SK-N-SH (cell line): ENCODE measurements around the gene AXL. TPM values are rescaled to one million over a fixed set of nuclear protein-coding genes. Genes with fewer than 3 reads are reported as not detected.

Source experiments
- CTCF ChIA-PET: fragments of 300-600, 350-600 bp; formaldehyde crosslinking; extraction: SDS; loops from one replicate; lab custom pipeline; 2021; lab: Yijun Ruan, JAX
- POLR2A ChIA-PET: fragments of 350-600 bp; sonication (Branson Sonifier 250); formaldehyde crosslinking; extraction: SDS; loops from one replicate; lab custom pipeline; 2020; ENCODE audit warnings: antibody characterized with exemption, inconsistent platforms; lab: Yijun Ruan, JAX
- DNase-seq: peaks from one replicate; pipeline ENCODE4 v3.0.0; 2012
- H2AFZ ChIP-seq: fragments of 200-600 bp; sonication (generic); 2 replicates; pipeline ENCODE4 v1.8.1; 2016; ENCODE audit warnings: antibody characterized with exemption, mild to moderate bottlenecking, low read depth
- H3F3A ChIP-seq: fragments of 200-600 bp; sonication (generic); replicated peaks from 2 replicates; pipeline ENCODE3; 2016; ENCODE audit warnings: antibody characterized with exemption, mild to moderate bottlenecking; ENCODE audit not compliant: insufficient read depth
- H3K27ac ChIP-seq, 2 experiments: fragments of 200-500 bp in 1 of 2; fragments of 200-600 bp in 1 of 2; sonication (Bioruptor generic) in 1 of 2; sonication (generic), shearing (Covaris generic) in 1 of 2; 2 replicates each; pipeline versions ENCODE4 v1.5.1 to v1.6.1; 2014 to 2016; ENCODE audit warnings: low read depth in 2 of 2, inconsistent platforms in 1 of 2, low read length in 1 of 2, mild to moderate bottlenecking in 1 of 2, mixed read lengths in 1 of 2
- H3K27me3 ChIP-seq: fragments of 200-600 bp; sonication (generic), shearing (Covaris generic); 2 replicates; pipeline ENCODE4 v1.6.1; 2016; ENCODE audit warnings: mixed run types; ENCODE audit not compliant: insufficient read depth
- H3K36me3 ChIP-seq, 2 experiments: fragments of 200-500 bp in 1 of 2; fragments of 200-600 bp in 1 of 2; sonication (Bioruptor generic) in 1 of 2; sonication (generic) in 1 of 2; replicated peaks in 1 of 2; 2 replicates each; pipeline versions ENCODE3 to v1.5.1; 2014 to 2016; ENCODE audit warnings: low read length in 1 of 2, mild to moderate bottlenecking in 1 of 2; ENCODE audit not compliant: insufficient read depth in 2 of 2, control insufficient read depth in 1 of 2
- H3K4me1 ChIP-seq, 2 experiments: fragments of 200-500 bp in 1 of 2; fragments of 200-600 bp in 1 of 2; sonication (Bioruptor generic) in 1 of 2; sonication (generic), shearing (Covaris generic) in 1 of 2; 2 replicates each; pipeline versions ENCODE4 v1.5.1 to v1.6.1; 2014 to 2016; ENCODE audit warnings: low read depth in 1 of 2, low read length in 1 of 2, mixed run types in 1 of 2; ENCODE audit not compliant: insufficient read depth in 2 of 2, control insufficient read depth in 1 of 2
- H3K4me2 ChIP-seq: fragments of 200-600 bp; sonication (generic), shearing (Covaris generic); 2 replicates; pipeline ENCODE4 v1.6.1; 2017; ENCODE audit warnings: mixed run types
- H3K4me3 ChIP-seq, 2 experiments: fragments of 200-500 bp in 1 of 2; fragments of 200-600 bp in 1 of 2; sonication (Bioruptor generic) in 1 of 2; sonication (generic), shearing (Covaris generic) in 1 of 2; 2 replicates each; pipeline versions ENCODE4 v1.5.1 to v1.8.1; 2014 to 2016; ENCODE audit warnings: low read depth in 2 of 2, inconsistent platforms in 1 of 2, low read length in 1 of 2, mild to moderate bottlenecking in 1 of 2, mixed read lengths in 1 of 2, moderate library complexity in 1 of 2
- H3K79me2 ChIP-seq: fragments of 200-600 bp; sonication (generic); 2 replicates; pipeline ENCODE4 v1.8.1; 2017; ENCODE audit warnings: mild to moderate bottlenecking; ENCODE audit not compliant: insufficient read depth
- H3K9ac ChIP-seq: fragments of 200-600 bp; sonication (generic); 2 replicates; pipeline ENCODE4 v1.6.1; 2017; ENCODE audit warnings: mixed run types
- H3K9me2 ChIP-seq: fragments of 200-600 bp; sonication (generic); 2 replicates; pipeline ENCODE4 v1.6.1; 2017; ENCODE audit warnings: mixed run types
- H3K9me3 ChIP-seq: fragments of 200-600 bp; sonication (generic); 2 replicates; pipeline ENCODE4 v1.6.1; 2017; ENCODE audit warnings: mixed run types, mild to moderate bottlenecking, moderate library complexity
- H4K20me1 ChIP-seq: fragments of 200-600 bp; sonication (generic); 2 replicates; pipeline ENCODE4 v1.6.1; 2017; ENCODE audit warnings: mild to moderate bottlenecking, mixed run types; ENCODE audit not compliant: insufficient read depth
- CHD2 ChIP-seq: fragments of 150-350 bp; IDR thresholded peaks from 2 replicates; pipeline ENCODE4 v1.6.1; 2018; ENCODE audit warnings: low read length; ENCODE audit not compliant: partially characterized antibody
- ELF1 ChIP-seq: IDR thresholded peaks from 2 replicates; pipeline ENCODE4 v1.4.0; 2012
- EZH2phosphoT487 ChIP-seq: fragments of 200-600 bp; sonication (generic); IDR thresholded peaks from 2 replicates; pipeline ENCODE4 v1.6.1; 2017; ENCODE audit warnings: low read depth, mixed run types, mild to moderate bottlenecking, antibody characterized with exemption, moderate library complexity, borderline replicate concordance
- FOSL2 ChIP-seq: IDR thresholded peaks from 2 replicates; pipeline ENCODE4 v1.4.0; 2012; ENCODE audit warnings: low read depth, mild to moderate bottlenecking, moderate library complexity, borderline replicate concordance
- FOXM1 ChIP-seq: IDR thresholded peaks from 2 replicates; pipeline ENCODE4 v1.4.0; 2012; ENCODE audit warnings: low read depth, mild to moderate bottlenecking
- JUND ChIP-seq: IDR thresholded peaks from 2 replicates; pipeline ENCODE4 v1.4.0; 2012
- MEF2A ChIP-seq: IDR thresholded peaks from 2 replicates; pipeline ENCODE4 v1.4.0; 2012; ENCODE audit warnings: low read depth, borderline replicate concordance
- NRF1 ChIP-seq: IDR thresholded peaks from 2 replicates; pipeline ENCODE4 v1.6.1; 2012; ENCODE audit warnings: low read depth, mild to moderate bottlenecking, low read length
- PBX3 ChIP-seq: IDR thresholded peaks from 2 replicates; pipeline ENCODE4; 2012
- POLR2AphosphoS5 ChIP-seq: IDR thresholded peaks from 2 replicates; pipeline ENCODE4 v1.6.1; 2012; ENCODE audit warnings: low read depth, low read length
- RAD21 ChIP-seq: IDR thresholded peaks from 2 replicates; pipeline ENCODE4 v1.6.1; 2012; ENCODE audit warnings: mild to moderate bottlenecking, low read length
- REST ChIP-seq: IDR thresholded peaks from 2 replicates; pipeline ENCODE4 v1.6.1; 2012; ENCODE audit warnings: mild to moderate bottlenecking, low read depth, low read length, moderate library complexity
- RFX5 ChIP-seq: IDR thresholded peaks from 2 replicates; pipeline ENCODE4 v1.6.1; 2012; ENCODE audit warnings: mild to moderate bottlenecking, improper control_type of control experiment, low read length
- TCF12 ChIP-seq: IDR thresholded peaks from 2 replicates; pipeline ENCODE4 v1.4.0; 2012
- USF1 ChIP-seq: IDR thresholded peaks from 2 replicates; pipeline ENCODE4 v1.4.0; 2012; ENCODE audit warnings: low read depth, borderline replicate concordance
- YY1 ChIP-seq: IDR thresholded peaks from 2 replicates; pipeline ENCODE4 v1.4.0; 2012; ENCODE audit warnings: low read depth, mild to moderate bottlenecking
- WGBS: methylation state at CpG from one replicate; pipeline ENCODE4 v1.1.6; 2017; ENCODE audit warnings: low lambda C conversion rate; 5-methylcytosine and 5-hydroxymethylcytosine counted together
- polyA plus RNA-seq, 3 experiments: library from polyadenylated mRNA; depleted of rRNA; stranded (reverse); fragments of >200 nt; gene quantifications; 2 replicates each; pipeline ENCODE4 v1.2.3, GENCODE V29; 2012

Gene AXL
- polyA plus RNA-seq, 1 of the 3 experiments (the other 2 are of a cell fraction) = 82.6 TPM

- TF ChIP-seq TCF12 = no peak
- TF ChIP-seq MEF2A = no peak
- TF ChIP-seq FOXM1 = no peak
- TF ChIP-seq FOSL2 = no peak
- no peak for TF ChIP-seq ELF1
Measured at GRCh38 chr19:41214161-41214560, 4.9 kb upstream of the AXL start (continued).

- H3K9ac ChIP-seq = no peak overlapping the region
- no peaks in the 10 kb centered on the region for H4K20me1 ChIP-seq
- 77% methylated on average over 5 of the region's 7 CpGs for WGBS
- no peaks in the 10 kb centered on the region for H3K9me3 ChIP-seq
- CTCF ChIA-PET = no interaction called here
- TF ChIP-seq FOSL2 (no peak), CHD2 (no peak), JUND (no peak), NRF1 (no peak), RFX5 (no peak), USF1 (no peak), EZH2phosphoT487 (no peak), YY1 (no peak), FOXM1 (no peak), POLR2AphosphoS5 (no peak), RAD21 (no peak), PBX3 (no peak), REST (no peak)
- no peak overlapping the region for H2AFZ ChIP-seq
- no peak overlapping the region for H3K4me2 ChIP-seq
- peaks cover 0 to 6% of the 10 kb centered on the region in 2 experiments for H3K36me3 ChIP-seq
- no peaks in the 10 kb centered on the region for H3K27me3 ChIP-seq
- H3K9me2 ChIP-seq = no peaks in the 10 kb centered on the region
- no peak overlapping the region for H3K4me3 ChIP-seq
- peaks cover 44% of the 10 kb centered on the region for H3K79me2 ChIP-seq
- H3K4me1 ChIP-seq = peaks cover 0 to 4% of the 10 kb centered on the region in 2 experiments; a peak in 1 of 4 replicates
- peaks cover 17% of the 10 kb centered on the region for H3F3A ChIP-seq
- POLR2A ChIA-PET = no interaction called here
- no peak overlapping the region for H3K27ac ChIP-seq
- no peak for DNase-seq
Measured at GRCh38 chr19:41217741-41218140, 1.3 kb upstream of the AXL start.
